Motor neuron (in vitro differentiated cells): Measurements from ENCODE around the gene ZMIZ2. TPM values are rescaled to one million over a fixed set of nuclear protein-coding genes. Genes with fewer than 3 reads are reported as not detected.

Experiments
- ATAC-seq, 8 experiments: fragments of 200-7000 bp; cut with Tn5 transposase; replicated peaks in 6 of 8; 2 replicates each; pipeline ENCODE4 v1.8.0; 2021; ENCODE audit warnings: mild to moderate bottlenecking in 8 of 8, moderate library complexity in 8 of 8
- H3K27ac ChIP-seq, 2 donors: fragments of 250-450 bp; sonication (Bioruptor Pico); 2 replicates each; pipeline ENCODE4 v1.9.0; 2021; ENCODE audit warnings: antibody characterized with exemption in 2 of 2, mild to moderate bottlenecking in 2 of 2, moderate library complexity in 1 of 2
- H3K4me1 ChIP-seq, 2 donors: fragments of 250-450 bp; sonication (Bioruptor Pico); replicated peaks in 1 of 2; 2 replicates each; pipeline ENCODE4 v1.6.1; 2021; ENCODE audit warnings: antibody characterized with exemption in 2 of 2, mild to moderate bottlenecking in 2 of 2, moderate library complexity in 1 of 2
- H3K4me3 ChIP-seq, 5 donors: fragments of 250-450 bp; sonication (Bioruptor Pico); 2 replicates each; pipeline ENCODE4 v1.9.0; 2021; ENCODE audit warnings: antibody characterized with exemption in 5 of 5, mild to moderate bottlenecking in 5 of 5, moderate library complexity in 4 of 5
- WGBS, 10 experiments: fragments of 450-650 bp; shearing (Covaris generic); methylation state at CpG; one replicate each; pipeline ENCODE4 v1.0.0; 2022; 5-methylcytosine and 5-hydroxymethylcytosine counted together
- in situ Hi-C, 9 experiments: fragments of 400-800 bp; cut with MboI; loops; one replicate each; pipeline ENCODE4 v1.15.0; 2021; ENCODE audit warnings: low sequenced_read_pairs in 9 of 9, low pct_unique_long_range_greater_than_20kb in 2 of 9; ENCODE audit not compliant: unreplicated experiment in 9 of 9
- total RNA-seq, 8 experiments: library from RNA; unstranded; fragments of 300-600 nt; gene quantifications; 2 replicates each; pipeline versions ENCODE4 v1.2.3 to v1.2.4, GENCODE V29; 2022

ZMIZ2 gene
- total RNA-seq, 8 experiments from 2014 or later = 11.6 to 69.4 (median 22.0) TPM

GRCh38 chr7:44764081-44764480 is 15.4 kb downstream of the ZMIZ2 start:
- WGBS, 10 experiments = 83 to 100% (median 98%) methylated on average over 1 to 4 of the region's 6 CpGs; no CpG with 5 or more reads in 4 of the 10 experiments
- H3K4me1 ChIP-seq = no peaks in the 10 kb centered on the region
- ATAC-seq = no peak
- no peak overlapping the region for H3K4me3 ChIP-seq
- H3K27ac ChIP-seq = no peak overlapping the region
- in situ Hi-C loops = loop anchor here in 1 of 9 experiments (25.0 kb wide), 1 partner anchor 177 kb away; the partner anchor contains the start of gene TMED4

- peak in 1 of 8 experiments; percentile 12 for ATAC-seq
- Histone ChIP-seq H3K4me1 (no peaks in the 10 kb centered on the region), H3K27ac (no peak overlapping the region), H3K4me3 (no peak overlapping the region)
- in situ Hi-C loops = loop anchor here in 1 of 9 experiments (25.0 kb wide), 1 partner anchor 178 kb away; the partner anchor contains the start of gene TMED4
- WGBS, 10 experiments = 60 to 100% (median 67%) methylated on average over 1 of the region's 22 CpGs; no CpG with 5 or more reads in 7 of the 10 experiments
Observed at GRCh38 chr7:44764665-44765578, 16.3 kb downstream of the ZMIZ2 start.

GRCh38 chr7:44765579-44766415 is 17.1 kb downstream of the ZMIZ2 start:
- Histone ChIP-seq H3K27ac (no peak overlapping the region), H3K4me3 (no peak overlapping the region), H3K4me1 (no peaks in the 10 kb centered on the region)
- in situ Hi-C loops = loop anchor here in 1 of 9 experiments (25.0 kb wide), 1 partner anchor 178 kb away; the partner anchor contains the start of gene TMED4
- 67 to 100% (median 94%) methylated on average over 1 to 6 of the region's 17 CpGs; no CpG with 5 or more reads in 4 of the 10 experiments for WGBS, 10 experiments
- no peak for ATAC-seq

GRCh38 chr7:44766416-44766801 is 17.8 kb downstream of the ZMIZ2 start:
- Histone ChIP-seq H3K4me3 (no peak overlapping the region), H3K4me1 (no peaks in the 10 kb centered on the region), H3K27ac (no peak overlapping the region)
- 67 to 100% (median 93%) methylated on average over 1 to 5 of the region's 11 CpGs; no CpG with 5 or more reads in 7 of the 10 experiments for WGBS, 10 experiments
- ATAC-seq = no peak
- in situ Hi-C loops = loop anchor here in 1 of 9 experiments (25.0 kb wide), 1 partner anchor 179 kb away; the partner anchor contains the start of gene TMED4

GRCh38 chr7:44767134-44767911 is 18.7 kb downstream of the ZMIZ2 start:
- Histone ChIP-seq H3K4me3 (no peak overlapping the region), H3K27ac (no peak overlapping the region), H3K4me1 (no peaks in the 10 kb centered on the region)
- in situ Hi-C loops = loop anchor here in 1 of 9 experiments (25.0 kb wide), 1 partner anchor 180 kb away; the partner anchor contains the start of gene TMED4
- 0 to 100% (median 80%) methylated on average over 1 to 5 of the region's 19 CpGs; no CpG with 5 or more reads in 4 of the 10 experiments for WGBS, 10 experiments
- peak in 2 of 8 experiments; percentile 5 to 10 for ATAC-seq

GRCh38 chr7:44767912-44768627 is 19.4 kb downstream of the ZMIZ2 start:
- H3K4me3 ChIP-seq = no peak overlapping the region
- in situ Hi-C loops = loop anchor here in 1 of 9 experiments (25.0 kb wide), 1 partner anchor 181 kb away; the partner anchor contains the start of gene TMED4
- H3K4me1 ChIP-seq = no peaks in the 10 kb centered on the region
- WGBS, 10 experiments = 0 to 100% (median 58%) methylated on average over 1 to 3 of the region's 12 CpGs; no CpG with 5 or more reads in 4 of the 10 experiments
- peak; percentile 30 to 86 (median 60) for ATAC-seq
- H3K27ac ChIP-seq = peak overlapping the region in 1 of 2 donors; percentile 36

- in situ Hi-C loops = loop anchor here in 1 of 9 experiments (25.0 kb wide), 1 partner anchor 181 kb away; the partner anchor contains the start of gene TMED4
- Histone ChIP-seq H3K27ac (peak overlapping the region in 1 of 2 donors; percentile 36), H3K4me1 (no peaks in the 10 kb centered on the region), H3K4me3 (no peak overlapping the region)
- peak in 4 of 8 experiments; percentile 4 to 33 (median 18) for ATAC-seq
- 35 to 100% (median 80%) methylated on average over 1 to 5 of the region's 11 CpGs; no CpG with 5 or more reads in 4 of the 10 experiments for WGBS, 10 experiments
Observed at GRCh38 chr7:44768628-44769371, 20.2 kb downstream of the ZMIZ2 start.

GRCh38 chr7:44769376-44769775 is 20.7 kb downstream of the ZMIZ2 start:
- in situ Hi-C loops = loop anchor here in 1 of 9 experiments (25.0 kb wide), 1 partner anchor 182 kb away; the partner anchor contains the start of gene TMED4
- Histone ChIP-seq H3K4me1 (no peaks in the 10 kb centered on the region), H3K4me3 (no peak overlapping the region), H3K27ac (no peak overlapping the region)
- 70 to 100% (median 80%) methylated on average over 1 to 2 of the region's 8 CpGs; no CpG with 5 or more reads in 7 of the 10 experiments for WGBS, 10 experiments
- peak in 3 of 8 experiments; percentile 17 to 26 (median 20) for ATAC-seq

GRCh38 chr7:44769776-44770294 is 21.2 kb downstream of the ZMIZ2 start:
- in situ Hi-C loops = loop anchor here in 1 of 9 experiments (25.0 kb wide), 1 partner anchor 183 kb away; the partner anchor contains the start of gene TMED4
- H3K4me3 ChIP-seq = no peak overlapping the region
- ATAC-seq = peak in 2 of 8 experiments; percentile 13 to 37
- WGBS, 10 experiments = 0 to 74% (median 50%) methylated on average over 2 to 7 of the region's 10 CpGs
- no peak overlapping the region for H3K27ac ChIP-seq
- H3K4me1 ChIP-seq = no peaks in the 10 kb centered on the region

GRCh38 chr7:44771358-44771757 is 22.7 kb downstream of the ZMIZ2 start:
- 83% methylated on average over 2 of the region's 3 CpGs; no CpG with 5 or more reads in 9 of the 10 experiments for WGBS, 10 experiments
- no peak overlapping the region for H3K4me3 ChIP-seq
- in situ Hi-C loops = loop anchor here in 1 of 9 experiments (25.0 kb wide), 1 partner anchor 184 kb away; the partner anchor contains the start of gene TMED4
- H3K4me1 ChIP-seq = no peaks in the 10 kb centered on the region
- no peak for ATAC-seq
- no peak overlapping the region for H3K27ac ChIP-seq
